ENCODE data around the gene TM9SF1. TPM values are rescaled to one million over a fixed set of nuclear protein-coding genes. Genes with fewer than 3 reads are reported as not detected.

TM9SF1 gene
- total RNA-seq, 1 donor from 2014 or later, result 24.5 TPM

GRCh38 chr14:24177891-24178290 lies 17.4 kb downstream of the TM9SF1 start:
- H3K27me3 Mint-ChIP-seq, result no peaks in the 10 kb centered on the region
- H3K4me1 Mint-ChIP-seq, result peaks cover 10% of the 10 kb centered on the region
- H3K27ac Mint-ChIP-seq, result no peak overlapping the region
- TF ChIP-seq CTCF (IDR thresholded peaks at IDR 0.05), result no peak
- DNase-seq (no peak), ATAC-seq (ENCODE audit: low read depth) (no peak)
- CTCF ChIA-PET, result no interaction called here
- intact Hi-C loops (cut with micrococcal nuclease), result no loop called here
- peaks cover 61% of the 10 kb centered on the region for H3K36me3 Mint-ChIP-seq (ENCODE audit: low read depth)
- H3K9me3 Mint-ChIP-seq, result no peaks in the 10 kb centered on the region
- POLR2A ChIA-PET, result interaction anchor here (1.7 kb wide), 1 partner anchor 17 kb away, joined by 6 read pairs; the partner anchor contains the start of gene IRF9
- no peak overlapping the region for H3K4me3 Mint-ChIP-seq

GRCh38 chr14:24177041-24177825 lies 18.0 kb downstream of the TM9SF1 start:
- TF ChIP-seq CTCF (IDR thresholded peaks at IDR 0.05), result no peak
- H3K27ac Mint-ChIP-seq, result no peak overlapping the region
- H3K9me3 Mint-ChIP-seq, result no peaks in the 10 kb centered on the region
- H3K27me3 Mint-ChIP-seq, result no peaks in the 10 kb centered on the region
- ChIA-PET CTCF (no interaction called here), POLR2A (interaction anchor here (1.7 kb wide), 1 partner anchor 16 kb away, joined by 6 read pairs; the partner anchor contains the start of gene IRF9)
- H3K4me1 Mint-ChIP-seq, result peaks cover 15% of the 10 kb centered on the region
- DNase-seq, result no peak
- H3K36me3 Mint-ChIP-seq (ENCODE audit: low read depth), result peaks cover 55% of the 10 kb centered on the region
- intact Hi-C loops (cut with micrococcal nuclease), result no loop called here
- no peak for ATAC-seq (ENCODE audit: low read depth)
- no peak overlapping the region for H3K4me3 Mint-ChIP-seq

DNA sequence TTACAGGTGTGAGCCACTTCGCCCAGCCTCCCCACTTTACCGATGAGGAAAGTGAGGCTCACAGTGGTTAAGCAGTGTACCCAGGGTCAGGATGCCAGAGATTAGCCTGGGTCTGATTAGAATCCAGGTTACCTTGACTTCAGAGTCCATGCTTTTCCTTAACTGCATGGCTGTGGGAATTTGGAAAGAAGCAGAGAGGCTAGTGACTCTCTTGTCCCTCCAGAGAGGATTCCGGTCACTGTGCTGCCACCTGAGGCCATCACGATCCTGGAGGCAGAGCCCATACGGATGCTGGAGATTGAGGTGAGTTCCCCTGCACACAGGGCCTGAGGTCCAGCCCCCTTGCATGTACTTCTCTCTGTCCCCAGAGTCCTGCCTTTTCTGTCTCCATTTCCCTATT lies 18.6 kb downstream of the TM9SF1 start:
- ChIA-PET CTCF (no interaction called here), POLR2A (interaction anchor here (1.7 kb wide), 1 partner anchor 15 kb away, joined by 6 read pairs; the partner anchor contains the start of gene IRF9)
- Mint-ChIP-seq H3K9me3 (no peaks in the 10 kb centered on the region), H3K36me3 (ENCODE audit: low read depth) (peaks cover 49% of the 10 kb centered on the region), H3K4me1 (peaks cover 20% of the 10 kb centered on the region), H3K27ac (no peak overlapping the region), H3K4me3 (no peak overlapping the region), H3K27me3 (no peaks in the 10 kb centered on the region)
- intact Hi-C loops (cut with micrococcal nuclease), result no loop called here
- DNase-seq (no peak), ATAC-seq (ENCODE audit: low read depth) (no peak)
- TF ChIP-seq CTCF (IDR thresholded peaks at IDR 0.05), result no peak

GRCh38 chr14:24172871-24173281 lies 22.4 kb downstream of the TM9SF1 start:
- no peaks in the 10 kb centered on the region for H3K27me3 Mint-ChIP-seq
- POLR2A ChIA-PET, result interaction anchor here (0.9 to 2.4 kb wide), 4 partner anchors 12 to 30 kb away, joined by 3 to 5 read pairs (median 4); partner anchors contain the start of genes IPO4, IRF9 and PSME2
- no peak overlapping the region for H3K27ac Mint-ChIP-seq
- intact Hi-C loops (cut with micrococcal nuclease), result loop anchor here (1.0 kb wide), 1 partner anchor 15 kb away; the partner anchor contains the start of gene IPO4
- ATAC-seq (ENCODE audit: low read depth), result no peak
- peaks cover 25% of the 10 kb centered on the region for H3K4me1 Mint-ChIP-seq
- peaks cover 32% of the 10 kb centered on the region for H3K36me3 Mint-ChIP-seq (ENCODE audit: low read depth)
- H3K4me3 Mint-ChIP-seq, result peak overlapping the region; percentile 60
- no peak for TF ChIP-seq CTCF (IDR thresholded peaks at IDR 0.05)
- no peaks in the 10 kb centered on the region for H3K9me3 Mint-ChIP-seq
- DNase-seq, result no peak
- CTCF ChIA-PET, result no interaction called here

DNA sequence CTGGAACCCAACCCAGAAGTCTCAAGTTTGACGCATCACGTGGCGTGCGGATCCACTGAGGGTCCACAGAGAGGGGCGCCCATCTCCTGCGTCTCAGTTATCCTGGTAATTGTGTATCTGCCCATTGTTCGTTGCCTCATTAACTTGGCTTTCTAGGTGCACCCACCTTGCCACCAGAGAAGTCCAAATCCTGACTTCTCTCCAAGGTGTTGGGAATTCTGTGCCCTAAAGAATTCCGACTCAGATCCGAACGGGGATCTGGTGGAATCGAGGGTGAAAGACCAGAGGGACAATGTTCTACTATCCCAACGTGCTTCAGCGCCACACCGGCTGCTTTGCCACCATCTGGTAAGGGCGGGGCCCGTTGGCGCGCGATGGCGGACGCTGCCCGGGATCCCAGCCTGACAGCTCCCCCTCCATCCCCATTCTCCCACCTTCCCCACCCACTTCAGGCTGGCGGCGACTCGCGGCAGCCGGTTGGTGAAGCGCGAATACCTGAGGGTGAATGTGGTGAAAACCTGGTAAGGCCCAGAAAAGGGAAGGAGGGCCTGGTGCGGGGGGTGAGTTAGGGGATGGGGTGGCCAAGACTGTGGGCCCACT lies 22.9 kb downstream of the TM9SF1 start:
- peak overlapping the region; percentile 18 for H3K27ac Mint-ChIP-seq
- no peaks in the 10 kb centered on the region for H3K9me3 Mint-ChIP-seq
- peaks cover 31% of the 10 kb centered on the region for H3K36me3 Mint-ChIP-seq (ENCODE audit: low read depth)
- peaks cover 25% of the 10 kb centered on the region for H3K4me1 Mint-ChIP-seq
- no peak for TF ChIP-seq CTCF (IDR thresholded peaks at IDR 0.05)
- intact Hi-C loops (cut with micrococcal nuclease), result loop anchor here (1.0 kb wide), 1 partner anchor 16 kb away; the partner anchor contains the start of gene IPO4
- DNase-seq (no peak), ATAC-seq (ENCODE audit: low read depth) (no peak)
- H3K4me3 Mint-ChIP-seq, result peak overlapping the region; percentile 90
- POLR2A ChIA-PET, result interaction anchor here (0.6 to 4.2 kb wide), 11 partner anchors 11 to 70 kb away, joined by 3 to 43 read pairs (median 5); partner anchors contain the start of genes EMC9, GMPR2, IPO4 and IRF9
- no peaks in the 10 kb centered on the region for H3K27me3 Mint-ChIP-seq
- CTCF ChIA-PET, result interaction anchor here (1.6 kb wide), 1 partner anchor 11 kb away, joined by 5 read pairs; the partner anchor contains the start of gene IRF9

Data from activated B cell treated with CpG ODN at 0.5 μM for 24 hours (primary cell).